OCI-LY3 (cell line): ENCODE results near the gene EHBP1.

Experiments used
- H2AFZ ChIP-seq: fragments of 200-600, 300-600 bp; shearing (Covaris generic); 2 replicates; pipeline ENCODE4 v1.6.0; 2014; ENCODE audit warnings: antibody characterized with exemption, low read depth, low read length
- H3K27ac ChIP-seq: fragments of 200-600, 300-600 bp; sonication (generic); 2 replicates; pipeline ENCODE4 v1.5.1; 2014; ENCODE audit warnings: mild to moderate bottlenecking, low read length, moderate library complexity, mixed read lengths
- H3K27me3 ChIP-seq: fragments of 200-600, 300-600 bp; sonication (generic); 2 replicates; pipeline ENCODE4 v1.6.1; 2014; ENCODE audit warnings: low read depth, low read length, mixed read lengths
- H3K36me3 ChIP-seq: fragments of 200-600, 300-600 bp; sonication (generic); replicated peaks from 2 replicates; pipeline ENCODE3; 2014; ENCODE audit warnings: low read depth, low read length, mixed read lengths
- H3K4me1 ChIP-seq: fragments of 300-600, 200-600 bp; sonication (generic); 2 replicates; pipeline ENCODE4 v1.6.1; 2014; ENCODE audit warnings: low read length, mixed read lengths
- H3K4me2 ChIP-seq: fragments of 200-600, 300-600 bp; sonication (generic); 2 replicates; pipeline ENCODE4 v1.6.1; 2014; ENCODE audit warnings: low read length, mixed read lengths
- H3K4me3 ChIP-seq: fragments of 300-600, 200-600 bp; sonication (generic); 2 replicates; pipeline ENCODE4 v1.5.1; 2014; ENCODE audit warnings: antibody characterized with exemption, mild to moderate bottlenecking, low read length, moderate library complexity
- H3K79me2 ChIP-seq: fragments of 300-600, 200-600 bp; shearing (Covaris generic); 2 replicates; pipeline ENCODE4 v1.6.1; 2014; ENCODE audit warnings: mild to moderate bottlenecking, low read length, mixed read lengths
- H3K9ac ChIP-seq: fragments of 300-600, 200-600 bp; shearing (Covaris generic); 2 replicates; pipeline ENCODE4 v1.6.0; 2014; ENCODE audit warnings: mild to moderate bottlenecking, low read length, moderate library complexity
- H3K9me3 ChIP-seq: fragments of 200-600, 300-600 bp; shearing (Covaris generic); 2 replicates; pipeline ENCODE4 v1.6.1; 2014; ENCODE audit warnings: low read length, mixed read lengths; ENCODE audit not compliant: insufficient read depth
- H4K20me1 ChIP-seq: fragments of 200-600, 300-600 bp; sonication (generic); 2 replicates; pipeline ENCODE4 v1.6.1; 2016; ENCODE audit warnings: low read length, mixed read lengths; ENCODE audit not compliant: insufficient read depth
- CTCF ChIP-seq: fragments of 200-600, 300-600 bp; sonication (generic); IDR thresholded peaks from 2 replicates; pipeline ENCODE4 v1.5.1; 2014; ENCODE audit warnings: antibody characterized with exemption, low read length, low read depth
- EZH2phosphoT487 ChIP-seq: fragments of 200-600 bp; shearing (Covaris generic); IDR thresholded peaks from 2 replicates; pipeline ENCODE4 v1.6.1; 2018; ENCODE audit warnings: antibody characterized with exemption, mixed run types, low read depth

The EHBP1 gene

GRCh38 chr2:63035169-63035568 lies 329.7 kb downstream of the EHBP1 start:
- no peaks in the 10 kb centered on the region for H3K4me1 ChIP-seq
- H4K20me1 ChIP-seq = no peaks in the 10 kb centered on the region
- H3K79me2 ChIP-seq = no peaks in the 10 kb centered on the region
- H3K4me3 ChIP-seq = no peak overlapping the region
- no peaks in the 10 kb centered on the region for H3K27me3 ChIP-seq
- TF ChIP-seq EZH2phosphoT487 (no peak), CTCF (no peak)
- no peak overlapping the region for H3K4me2 ChIP-seq
- H3K9ac ChIP-seq = no peak overlapping the region
- H3K27ac ChIP-seq = no peak overlapping the region
- H3K9me3 ChIP-seq = no peaks in the 10 kb centered on the region
- H3K36me3 ChIP-seq = no peaks in the 10 kb centered on the region
- no peak overlapping the region for H2AFZ ChIP-seq

- Histone ChIP-seq H3K4me3 (no peak overlapping the region), H3K4me1 (no peaks in the 10 kb centered on the region), H4K20me1 (no peaks in the 10 kb centered on the region), H3K27me3 (no peaks in the 10 kb centered on the region), H3K9ac (no peak overlapping the region), H3K27ac (no peak overlapping the region), H3K9me3 (no peaks in the 10 kb centered on the region), H3K4me2 (no peak overlapping the region), H3K36me3 (no peaks in the 10 kb centered on the region), H3K79me2 (no peaks in the 10 kb centered on the region), H2AFZ (no peak overlapping the region)
- TF ChIP-seq EZH2phosphoT487 (no peak), CTCF (no peak)
These were observed 330.1 kb downstream of the EHBP1 start for GRCh38 chr2:63035660-63036059.

- no peak overlapping the region for H3K4me2 ChIP-seq
- H3K9ac ChIP-seq = no peak overlapping the region
- no peak overlapping the region for H2AFZ ChIP-seq
- no peaks in the 10 kb centered on the region for H3K9me3 ChIP-seq
- no peaks in the 10 kb centered on the region for H3K79me2 ChIP-seq
- TF ChIP-seq EZH2phosphoT487 = no peak
- TF ChIP-seq CTCF = no peak
- no peaks in the 10 kb centered on the region for H3K27me3 ChIP-seq
- no peaks in the 10 kb centered on the region for H4K20me1 ChIP-seq
- no peaks in the 10 kb centered on the region for H3K36me3 ChIP-seq
- no peak overlapping the region for H3K27ac ChIP-seq
- no peak overlapping the region for H3K4me3 ChIP-seq
- no peaks in the 10 kb centered on the region for H3K4me1 ChIP-seq
These were observed 332.5 kb downstream of the EHBP1 start for GRCh38 chr2:63038034-63038433.

- Histone ChIP-seq H3K4me1 (no peaks in the 10 kb centered on the region), H2AFZ (no peak overlapping the region)
- TF ChIP-seq EZH2phosphoT487 (no peak), CTCF (no peak)
These were observed 335.1 kb downstream of the EHBP1 start for GRCh38 chr2:63040586-63040985.

More at GRCh38 chr2:63040586-63040985, 335.1 kb downstream of the EHBP1 start:
- no peak overlapping the region for H3K4me2 ChIP-seq
- no peaks in the 10 kb centered on the region for H4K20me1 ChIP-seq
- H3K27ac ChIP-seq = no peak overlapping the region
- H3K27me3 ChIP-seq = no peaks in the 10 kb centered on the region
- no peaks in the 10 kb centered on the region for H3K9me3 ChIP-seq
- no peaks in the 10 kb centered on the region for H3K79me2 ChIP-seq
- no peak overlapping the region for H3K4me3 ChIP-seq
- no peaks in the 10 kb centered on the region for H3K36me3 ChIP-seq
- no peak overlapping the region for H3K9ac ChIP-seq
